Right lobe of liver (tissue), 4 donors: Measurements from ENCODE around the gene DGLUCY.

ENCODE experiments used
- POLR2A ChIP-seq: fragments of 450-650 bp; IDR thresholded peaks from one replicate; pipeline ENCODE4 v1.6.1; 2017; ENCODE audit warnings: antibody characterized with exemption, mild to moderate bottlenecking
- TF ChIP-seq, protein P1 (sequence below), 4 donors: fragments of 200-600 bp in 3 of 4; fragments of 450-650 bp in 1 of 4; IDR thresholded peaks; one replicate each; pipeline versions ENCODE4 v1.5.1 to v1.8.0; 2016 to 2022; ENCODE audit warnings: antibody characterized with exemption in 4 of 4, mild to moderate bottlenecking in 2 of 4
- donor health status: DM: no; HTN: no; CAD: no.
- donor health status: DM: no; HTN: no; CAD: no.
- donor health status: DM: no; HTN: yes; CAD: no.

- no peak for TF ChIP-seq POLR2A
- TF ChIP-seq, protein P1, sequence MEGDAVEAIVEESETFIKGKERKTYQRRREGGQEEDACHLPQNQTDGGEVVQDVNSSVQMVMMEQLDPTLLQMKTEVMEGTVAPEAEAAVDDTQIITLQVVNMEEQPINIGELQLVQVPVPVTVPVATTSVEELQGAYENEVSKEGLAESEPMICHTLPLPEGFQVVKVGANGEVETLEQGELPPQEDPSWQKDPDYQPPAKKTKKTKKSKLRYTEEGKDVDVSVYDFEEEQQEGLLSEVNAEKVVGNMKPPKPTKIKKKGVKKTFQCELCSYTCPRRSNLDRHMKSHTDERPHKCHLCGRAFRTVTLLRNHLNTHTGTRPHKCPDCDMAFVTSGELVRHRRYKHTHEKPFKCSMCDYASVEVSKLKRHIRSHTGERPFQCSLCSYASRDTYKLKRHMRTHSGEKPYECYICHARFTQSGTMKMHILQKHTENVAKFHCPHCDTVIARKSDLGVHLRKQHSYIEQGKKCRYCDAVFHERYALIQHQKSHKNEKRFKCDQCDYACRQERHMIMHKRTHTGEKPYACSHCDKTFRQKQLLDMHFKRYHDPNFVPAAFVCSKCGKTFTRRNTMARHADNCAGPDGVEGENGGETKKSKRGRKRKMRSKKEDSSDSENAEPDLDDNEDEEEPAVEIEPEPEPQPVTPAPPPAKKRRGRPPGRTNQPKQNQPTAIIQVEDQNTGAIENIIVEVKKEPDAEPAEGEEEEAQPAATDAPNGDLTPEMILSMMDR (IDR thresholded peaks at IDR 0.05): no peak
These were observed 19.1 kb upstream of the DGLUCY start for GRCh38 chr14:91094772-91095171.
